Suppressor macrophage (primary cell): ENCODE data around the gene AIRE.
"Not testable (repeated sequence)": the region's sequence is repeated elsewhere in the genome, so short reads cannot be mapped to it uniquely, and the experiment has no call there.

Experiments used
- DNase-seq, 4 experiments: peaks; one replicate each; pipeline ENCODE4 v3.0.0-alpha.2; 2020 to 2022
- total RNA-seq, 17 experiments: gene quantifications; one replicate each; lab custom pipeline; 2026; ENCODE audit warnings: mixed read lengths in 6 of 17, inconsistent platforms in 3 of 17; lab: John Stamatoyannopoulos, UW

AIRE gene
- total RNA-seq, result 0 to 3.2 (median 0) reads per million in 17 experiments

GRCh38 chr21:44285138-44285992 is at the start of gene AIRE:
AIRE (plus strand) TSS chr21:44285876; CDS start chr21:44286007, 131 bp downstream.
- peak in 3 of 4 experiments; percentile 41 to 46 (median 45) for DNase-seq

GRCh38 chr21:44240353-44240752 is 45.3 kb upstream of the AIRE start:
- DNase-seq, result not testable (repeated sequence)

GRCh38 chr21:44240842-44241241 is 44.8 kb upstream of the AIRE start, which contains the start of gene ICOSLG:
ICOSLG (minus strand) TSS chr21:44240943; CDS start chr21:44240817, 126 bp downstream.
- DNase-seq, result not testable (repeated sequence)

- not testable (repeated sequence) for DNase-seq
Observed at GRCh38 chr21:44241281-44241680, 44.4 kb upstream of the AIRE start.

- DNase-seq, result not testable (repeated sequence)
Observed at GRCh38 chr21:44243980-44244379, 41.7 kb upstream of the AIRE start.

- DNase-seq, result not testable (repeated sequence)
Observed at GRCh38 chr21:44247904-44248303, 37.8 kb upstream of the AIRE start.

GRCh38 chr21:44249204-44250037 is 36.3 kb upstream of the AIRE start:
- DNase-seq, result not testable (repeated sequence)

- DNase-seq, result peak; percentile 46 to 68 (median 62)
Observed at GRCh38 chr21:44253832-44254710, 31.6 kb upstream of the AIRE start.

- no peak for DNase-seq
Observed at GRCh38 chr21:44255511-44255981, 30.1 kb upstream of the AIRE start.

GRCh38 chr21:44258056-44258725 is 27.5 kb upstream of the AIRE start:
- DNase-seq, result no peak

- no peak for DNase-seq
Observed at GRCh38 chr21:44259082-44259705, 26.5 kb upstream of the AIRE start.

GRCh38 chr21:44260066-44260465 is 25.6 kb upstream of the AIRE start:
- peak in 3 of 4 experiments; percentile 22 to 42 (median 41) for DNase-seq

GRCh38 chr21:44260791-44261631 is 24.7 kb upstream of the AIRE start:
- no peak for DNase-seq

- no peak for DNase-seq
Observed at GRCh38 chr21:44261675-44262295, 23.9 kb upstream of the AIRE start, which contains the start of gene DNMT3L. DNMT3L (minus strand) TSS chr21:44261897; CDS start chr21:44261259, 638 bp downstream.

GRCh38 chr21:44262338-44263056 is 23.2 kb upstream of the AIRE start:
- no peak for DNase-seq

GRCh38 chr21:44263221-44263760 is 22.4 kb upstream of the AIRE start:
- DNase-seq, result no peak

GRCh38 chr21:44263768-44264167 is 21.9 kb upstream of the AIRE start:
- no peak for DNase-seq

- DNase-seq, result no peak
Observed at GRCh38 chr21:44265734-44266270, 19.9 kb upstream of the AIRE start.
